KOPT-K1 (cell line): Measurements from ENCODE around the gene CORO2B.

Source experiments
- H3K27ac ChIP-seq: fragments of 200-600 bp; sonication (generic); 2 replicates; pipeline ENCODE4 v1.5.1; 2016; ENCODE audit warnings: antibody characterized with exemption, mild to moderate bottlenecking, low read depth, low read length; ENCODE audit not compliant: poor library complexity, severe bottlenecking
- H3K36me3 ChIP-seq: fragments of 200-600 bp; sonication (generic); 2 replicates; pipeline ENCODE4 v1.5.1; 2017; ENCODE audit warnings: antibody characterized with exemption, mild to moderate bottlenecking, low read length, moderate library complexity; ENCODE audit not compliant: insufficient read depth
- H3K9me3 ChIP-seq: fragments of 200-600 bp; sonication (generic); 2 replicates; pipeline ENCODE4 v1.5.1; 2017; ENCODE audit warnings: antibody characterized with exemption, low read length, mild to moderate bottlenecking; ENCODE audit not compliant: insufficient read depth, poor library complexity, severe bottlenecking

CORO2B gene

GRCh38 chr15:68550498-68551295, 28.1 kb upstream of the CORO2B start:
- Histone ChIP-seq H3K36me3 (no peaks in the 10 kb centered on the region), H3K9me3 (no peaks in the 10 kb centered on the region), H3K27ac (no peak overlapping the region)

- Histone ChIP-seq H3K27ac (no peak overlapping the region), H3K36me3 (no peaks in the 10 kb centered on the region), H3K9me3 (no peaks in the 10 kb centered on the region)
These were observed 27.5 kb upstream of the CORO2B start for GRCh38 chr15:68551296-68551635.

GRCh38 chr15:68552344-68552743, 26.4 kb upstream of the CORO2B start:
- H3K9me3 ChIP-seq = no peaks in the 10 kb centered on the region
- H3K27ac ChIP-seq = no peak overlapping the region
- no peaks in the 10 kb centered on the region for H3K36me3 ChIP-seq

- no peaks in the 10 kb centered on the region for H3K36me3 ChIP-seq
These were observed 26.0 kb upstream of the CORO2B start for GRCh38 chr15:68552773-68553172.

GRCh38 chr15:68553314-68553993, 25.3 kb upstream of the CORO2B start:
- no peaks in the 10 kb centered on the region for H3K36me3 ChIP-seq
- no peaks in the 10 kb centered on the region for H3K9me3 ChIP-seq
- H3K27ac ChIP-seq = no peak overlapping the region

More at GRCh38 chr15:68552773-68553172, 26.0 kb upstream of the CORO2B start:
- no peak overlapping the region for H3K27ac ChIP-seq
- no peaks in the 10 kb centered on the region for H3K9me3 ChIP-seq

- Histone ChIP-seq H3K36me3 (no peaks in the 10 kb centered on the region), H3K9me3 (no peaks in the 10 kb centered on the region), H3K27ac (no peak overlapping the region)
These were observed 24.6 kb upstream of the CORO2B start for GRCh38 chr15:68553994-68554720.

GRCh38 chr15:68554721-68555678, 23.8 kb upstream of the CORO2B start:
- H3K36me3 ChIP-seq = no peaks in the 10 kb centered on the region
- H3K27ac ChIP-seq = no peak overlapping the region
- H3K9me3 ChIP-seq = no peaks in the 10 kb centered on the region

- H3K36me3 ChIP-seq = no peaks in the 10 kb centered on the region
- H3K27ac ChIP-seq = no peak overlapping the region
- no peaks in the 10 kb centered on the region for H3K9me3 ChIP-seq
These were observed 23.1 kb upstream of the CORO2B start for GRCh38 chr15:68555679-68556037.

- H3K36me3 ChIP-seq = no peaks in the 10 kb centered on the region
- no peak overlapping the region for H3K27ac ChIP-seq
- no peaks in the 10 kb centered on the region for H3K9me3 ChIP-seq
These were observed 22.4 kb upstream of the CORO2B start for GRCh38 chr15:68556139-68556990.

GRCh38 chr15:68557469-68558317, 21.1 kb upstream of the CORO2B start:
- Histone ChIP-seq H3K27ac (no peak overlapping the region), H3K36me3 (no peaks in the 10 kb centered on the region), H3K9me3 (no peaks in the 10 kb centered on the region)

GRCh38 chr15:68558318-68559305, 20.2 kb upstream of the CORO2B start:
- no peaks in the 10 kb centered on the region for H3K9me3 ChIP-seq

More at GRCh38 chr15:68558318-68559305, 20.2 kb upstream of the CORO2B start:
- no peaks in the 10 kb centered on the region for H3K36me3 ChIP-seq
- H3K27ac ChIP-seq = no peak overlapping the region
